ENCODE results near the gene ARHGAP5. TPM values are rescaled to one million over a fixed set of nuclear protein-coding genes. Genes with fewer than 3 reads are reported as not detected.

Gene ARHGAP5
- total and polyA plus RNA-seq, 9 of the 15 experiments (the other 6 are each of a cell fraction or from before 2014, with no cell fraction given), result 3.1 to 21.8 (median 12.1) TPM

DNA sequence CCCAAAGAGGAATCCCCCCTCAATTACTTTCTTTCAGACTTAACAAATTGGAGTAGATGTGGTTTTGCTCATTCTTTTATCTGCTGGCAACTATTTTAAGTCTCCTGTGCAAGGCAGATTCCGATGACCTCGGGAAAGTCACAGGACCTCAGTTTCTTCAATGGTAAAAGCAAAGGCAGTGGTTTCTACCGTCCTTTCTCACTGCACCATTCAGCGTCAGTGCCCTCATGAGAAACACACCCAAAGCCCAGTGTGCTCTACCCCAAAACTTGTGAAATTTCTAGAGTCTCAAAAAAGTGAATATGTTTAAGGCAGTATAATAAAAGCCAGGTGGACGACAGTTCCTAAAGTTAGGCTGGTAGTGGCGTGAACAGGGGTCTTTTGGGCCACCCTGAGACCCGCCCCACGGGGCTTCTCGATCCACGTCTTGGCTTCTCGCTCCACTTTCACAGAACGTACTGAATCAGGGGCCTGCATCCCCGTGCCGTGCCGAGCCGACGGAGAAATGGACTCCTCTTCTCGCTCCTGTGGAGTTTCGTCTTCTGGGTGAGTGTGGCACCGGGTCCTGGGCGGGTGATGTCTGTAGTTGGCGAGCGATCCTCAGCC, 1.3 kb upstream of the ARHGAP5 start (continued):
- TF ChIP-seq PATZ1 (CRISPR knock-in tag; IDR thresholded peaks at IDR 0.05; ENCODE audit: borderline replicate concordance), result no peak
- TF ChIP-seq FOXA1 (IDR thresholded peaks at IDR 0.05; ENCODE audit: borderline replicate concordance), result no peak
- no peak for TF ChIP-seq CCAR2 (IDR thresholded peaks at IDR 0.05; ENCODE audit: low read depth, low read length)
- 0 out of 2 replicates have a peak, but pooled peaks have one; percentile 18 for TF ChIP-seq CREB3 (tag; conservative IDR thresholded peaks at IDR 0.05; ENCODE audit: low read depth)

DNA sequence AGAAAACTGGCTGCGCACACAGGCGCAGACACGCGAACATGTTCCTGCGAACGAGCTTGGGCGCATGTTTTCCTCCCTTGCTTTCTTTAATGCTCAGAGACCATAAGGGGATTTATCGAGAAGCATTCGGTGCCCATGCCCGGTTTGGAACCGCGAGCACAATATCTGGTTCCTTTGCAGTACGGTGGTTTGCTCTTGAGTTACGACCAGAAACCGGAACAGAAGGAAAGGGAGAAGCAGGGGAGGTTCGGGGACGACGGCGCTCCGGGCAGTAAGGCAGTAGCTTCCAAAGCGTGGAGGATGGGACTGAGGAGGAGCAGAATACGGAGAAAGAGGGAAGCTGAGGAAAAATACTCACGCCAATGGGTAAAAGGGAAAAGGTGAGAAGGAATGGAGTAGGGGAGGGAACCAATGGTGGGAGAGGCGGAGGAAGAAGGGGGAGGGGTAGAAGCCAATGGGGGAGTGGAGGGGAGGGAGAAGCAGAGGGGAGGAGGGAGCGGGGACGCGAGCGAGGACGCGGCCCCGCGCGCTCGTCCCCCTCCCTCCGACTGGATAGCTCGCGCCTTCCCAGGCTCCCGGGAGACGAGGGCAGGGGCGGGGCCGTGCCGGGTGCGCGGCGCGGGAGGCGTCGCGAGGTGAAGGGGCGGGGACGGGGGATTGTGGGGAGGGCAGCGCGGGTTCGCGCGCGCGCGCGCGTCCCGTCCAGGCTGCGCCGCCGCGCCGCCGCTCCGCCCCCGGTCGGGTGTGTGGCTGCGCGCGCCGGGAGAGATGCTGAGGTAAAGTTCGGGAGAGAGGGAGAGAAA, 625 bp upstream of the ARHGAP5 start:
- Histone ChIP-seq H3K36me3 (ENCODE audit: control insufficient read depth, insufficient read depth, low read length) (no peaks in the 10 kb centered on the region), H3K4me1 (replicated peaks in 1 of 2; ENCODE audit: control insufficient read depth in 2 of 2, insufficient read depth in 2 of 2, low read length in 2 of 2) (no peaks in the 10 kb centered on the region; a peak in 1 of 5 replicates), H3K4me2 (ENCODE audit: insufficient read depth, low read length) (peak overlapping the region; percentile 95), H3K9ac (ENCODE audit: insufficient read depth in 1 of 2, low read depth in 2 of 2, low read length in 2 of 2) (peak overlapping the region; percentile 73 to 94), H3K9me1 (ENCODE audit: control insufficient read depth, insufficient read depth, low read length) (no peaks in the 10 kb centered on the region), H3K9me3 (replicated peaks; ENCODE audit: control insufficient read depth, insufficient read depth, low read depth, low read length) (no peaks in the 10 kb centered on the region), H3K27me3 (ENCODE audit: control insufficient read depth in 2 of 2, insufficient read depth in 2 of 2, low read length in 2 of 2) (no peaks in the 10 kb centered on the region), H2AFZ (ENCODE audit: low read depth, low read length) (peak overlapping the region; percentile 98), H3K79me2 (ENCODE audit: control insufficient read depth, insufficient read depth, low read length) (peaks cover 40% of the 10 kb centered on the region), H3K4me3 (peak overlapping the region; percentile 78), H4K20me1 (replicated peaks; ENCODE audit: control insufficient read depth, insufficient read depth, low read length) (0 out of 2 replicates have a peak, but pooled peaks cover 3% of the 10 kb centered on the region), H3K27ac (ENCODE audit: extremely low read depth, low read depth, low read length) (peak overlapping the region; percentile 91)
- BruUV-seq (replicated peaks), result no TSS peak
- ChIA-PET CTCF (ENCODE audit: low intra/inter-chr PET ratio) (no interaction called here), POLR2A (interaction anchor here (0.8 to 1.5 kb wide), 3 partner anchors 14 to 174 kb away, joined by 3 to 4 read pairs (median 4); no protein-coding TSS in a partner anchor)
- intact Hi-C loops (cut with micrococcal nuclease), result loop anchor here (1.0 to 10.0 kb wide), 2 partner anchors 127 to 572 kb away; partner anchors contain the start of gene RNU6-8
- DNase-seq (ENCODE audit: extremely low read depth in 1 of 4, low spot score in 3 of 4) (peak; percentile 82 to 95 (median 84)), ATAC-seq (peak; percentile 84), FAIRE-seq (peak; percentile 80)
- in situ Hi-C loops (cut with MboI), result no loop called here
- 1% methylated on average over 10 of the region's 76 CpGs for WGBS (ENCODE audit: insufficient coverage, low coverage, missing lambda C conversion rate)
- TF ChIP-seq ZNF197 (CRISPR knock-in tag; IDR thresholded peaks at IDR 0.05; ENCODE audit: low read depth) (no peak), NCOA6 (IDR thresholded peaks at IDR 0.05) (no peak), ZNF347 (CRISPR knock-in tag; IDR thresholded peaks at IDR 0.05; ENCODE audit: low read depth) (no peak), ZNF121 (CRISPR knock-in tag; conservative IDR thresholded peaks at IDR 0.05) (no peak), SRSF1 (IDR thresholded peaks at IDR 0.05; ENCODE audit: low read depth, low read length) (no peak), TAF7 (tag; IDR thresholded peaks at IDR 0.05) (peak; percentile 72; the same call in 1 of the 2 replicates), SNRNP70 (optimal IDR thresholded peaks at IDR 0.05; ENCODE audit: low read depth, low read length) (no peak), ELF1 (tag; IDR thresholded peaks at IDR 0.05) (no peak), ZNF57 (CRISPR knock-in tag; IDR thresholded peaks at IDR 0.05) (no peak)
- TF ChIP-seq, protein P1, sequence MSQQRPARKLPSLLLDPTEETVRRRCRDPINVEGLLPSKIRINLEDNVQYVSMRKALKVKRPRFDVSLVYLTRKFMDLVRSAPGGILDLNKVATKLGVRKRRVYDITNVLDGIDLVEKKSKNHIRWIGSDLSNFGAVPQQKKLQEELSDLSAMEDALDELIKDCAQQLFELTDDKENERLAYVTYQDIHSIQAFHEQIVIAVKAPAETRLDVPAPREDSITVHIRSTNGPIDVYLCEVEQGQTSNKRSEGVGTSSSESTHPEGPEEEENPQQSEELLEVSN (IDR thresholded peaks at IDR 0.05; ENCODE audit: borderline replicate concordance in 1 of 2, extremely low read depth in 1 of 2, insufficient read depth in 1 of 2, insufficient read length in 1 of 2, low read depth in 1 of 2, low read length in 1 of 2, poor library complexity in 1 of 2, severe bottlenecking in 1 of 2), result peak in 1 of 2 experiments; percentile 31

Measured in K562 (cell line).